Transverse colon (tissue), 4 donors: ENCODE results near the gene SLC38A1. TPM values are rescaled to one million over a fixed set of nuclear protein-coding genes. Genes with fewer than 3 reads are reported as not detected.
A peak's percentile ranks its signal among the peaks of the same experiment; 100 is the strongest.

Source experiments
- DNase-seq: peaks from one replicate; pipeline ENCODE4 v3.0.0-alpha.2; 2019
- H3K27ac ChIP-seq, 4 donors: fragments of 200-600 bp; sonication (generic); 2 replicates each; pipeline ENCODE4 v1.5.1; 2016 to 2018; ENCODE audit warnings: inconsistent platforms in 4 of 4
- H3K27me3 ChIP-seq: fragments of 200-600 bp; sonication (generic); 2 replicates; pipeline ENCODE4 v1.5.1; 2017; ENCODE audit warnings: inconsistent platforms
- H3K36me3 ChIP-seq, 4 donors: fragments of 200-600 bp; sonication (generic); 2 replicates each; pipeline ENCODE4 v1.5.1; 2017 to 2019; ENCODE audit warnings: inconsistent platforms in 4 of 4
- H3K4me1 ChIP-seq, 4 donors: fragments of 200-600 bp; sonication (generic); 2 replicates each; pipeline ENCODE4 v1.5.1; 2017 to 2020; ENCODE audit warnings: inconsistent platforms in 4 of 4
- H3K4me3 ChIP-seq, 4 donors: fragments of 200-600 bp; sonication (generic); 1 replicate in 1 of 4; 2 replicates in 3 of 4; pipeline versions ENCODE4 v1.5.1 to v1.6.1; 2017 to 2019; ENCODE audit warnings: inconsistent platforms in 4 of 4
- H3K9me3 ChIP-seq, 2 donors: fragments of 200-600 bp; sonication (generic); 2 replicates each; pipeline ENCODE4 v1.5.1; 2017 to 2019; ENCODE audit warnings: inconsistent platforms in 2 of 2
- CTCF ChIP-seq, 5 experiments: fragments of 200-600 bp in 3 of 5; fragments of 450-650 bp in 2 of 5; sonication (generic) in 3 of 5; IDR thresholded peaks; 1 replicate in 2 of 5; 2 replicates in 3 of 5; pipeline ENCODE4 v1.5.1; 2016 to 2017; ENCODE audit warnings: antibody characterized with exemption in 5 of 5, inconsistent platforms in 3 of 5, mild to moderate bottlenecking in 2 of 5, moderate library complexity in 1 of 5
- EP300 ChIP-seq: sonication (generic); formaldehyde crosslinking; IDR thresholded peaks from one replicate; pipeline ENCODE4 v1.6.1; 2017; ENCODE audit warnings: antibody characterized with exemption, low read depth
- POLR2A ChIP-seq: fragments of 450-650 bp; IDR thresholded peaks from one replicate; pipeline ENCODE4 v1.6.1; 2016; ENCODE audit warnings: antibody characterized with exemption, mild to moderate bottlenecking, moderate library complexity
- POLR2AphosphoS5 ChIP-seq, 3 donors: sonication (generic); formaldehyde crosslinking; IDR thresholded peaks; one replicate each; pipeline ENCODE4 v1.6.1; 2016; ENCODE audit warnings: antibody characterized with exemption in 3 of 3
- WGBS, 2 donors: methylation state at CpG; one replicate each; pipeline ENCODE4 v1.1.5; 2018; ENCODE audit warnings: low coverage in 1 of 2; 5-methylcytosine and 5-hydroxymethylcytosine counted together
- in situ Hi-C, 4 donors: fragments of 200-750 bp; cut with MboI; loops; one replicate each; pipeline versions ENCODE4 v1.15.0 to v1.15.1; 2017; ENCODE audit warnings: low sequenced_read_pairs in 3 of 4, low pct_ligation_motif_present in 1 of 4, low pct_unique_long_range_greater_than_20kb in 1 of 4
- intact Hi-C: fragments of 100-400 bp; cut with DNase I; formaldehyde crosslinking; loops from one replicate; pipeline ENCODE4 v1.15.1; 2023; ENCODE audit warnings: low total_unique reads
- total RNA-seq, 4 donors: library from RNA; depleted of rRNA; stranded (reverse); fragments of >200 nt; gene quantifications; one replicate each; pipeline ENCODE4 v1.1.0, GENCODE V29; 2016

The SLC38A1 gene
- total RNA-seq, 4 donors from 2014 or later = 36.8 to 139 (median 117) TPM

- Histone ChIP-seq H3K4me1 (peaks cover 14 to 84% (median 45%) of the 10 kb centered on the region in 4 donors), H3K27ac (peak overlapping the region; percentile 66 to 82 (median 73)), H3K4me3 (no peak overlapping the region), H3K9me3 (no peaks in the 10 kb centered on the region), H3K36me3 (no peaks in the 10 kb centered on the region), H3K27me3 (no peaks in the 10 kb centered on the region)
- in situ Hi-C loops = loop anchor here in 1 of 4 donors (10.0 kb wide), 1 partner anchor 45 kb away; the partner anchor contains the start of gene SLC38A1
- TF ChIP-seq EP300 (no peak), POLR2AphosphoS5 (IDR thresholded peaks at IDR 0.05) (no peak), CTCF (IDR thresholded peaks at IDR 0.05) (no peak), POLR2A (no peak)
- 46 to 69% methylated on average over 2 of the region's 2 CpGs for WGBS, 2 donors
- DNase-seq = no peak
- intact Hi-C loops = no loop called here
These were observed 49.5 kb downstream of the SLC38A1 start for GRCh38 chr12:46219132-46219876.

- WGBS, 2 donors = 66 to 72% methylated on average over 8 to 10 of the region's 10 CpGs
- no peaks in the 10 kb centered on the region for H3K9me3 ChIP-seq
- H3K4me3 ChIP-seq = no peak overlapping the region
- no peaks in the 10 kb centered on the region for H3K36me3 ChIP-seq
- peak overlapping the region; percentile 66 to 82 (median 73) for H3K27ac ChIP-seq
- DNase-seq = peak; percentile 37
- H3K4me1 ChIP-seq = peaks cover 14 to 79% (median 45%) of the 10 kb centered on the region in 4 donors
- in situ Hi-C loops = loop anchor here in 1 of 4 donors (10.0 kb wide), 1 partner anchor 46 kb away; the partner anchor contains the start of gene SLC38A1
- no peaks in the 10 kb centered on the region for H3K27me3 ChIP-seq
- TF ChIP-seq CTCF (IDR thresholded peaks at IDR 0.05) = no peak
- no peak for TF ChIP-seq POLR2AphosphoS5 (IDR thresholded peaks at IDR 0.05)
- TF ChIP-seq EP300 = no peak
- no peak for TF ChIP-seq POLR2A
- intact Hi-C loops = no loop called here
These were observed 50.3 kb downstream of the SLC38A1 start for GRCh38 chr12:46218322-46219095.

GRCh38 chr12:46217541-46218321 is 51.1 kb downstream of the SLC38A1 start:
- H3K27ac ChIP-seq = peak overlapping the region; percentile 66 to 82 (median 73)
- no peaks in the 10 kb centered on the region for H3K9me3 ChIP-seq
- no peak overlapping the region for H3K4me3 ChIP-seq
- peaks cover 14 to 79% (median 44%) of the 10 kb centered on the region in 4 donors for H3K4me1 ChIP-seq
- TF ChIP-seq POLR2AphosphoS5 (IDR thresholded peaks at IDR 0.05) (no peak), CTCF (IDR thresholded peaks at IDR 0.05) (no peak), POLR2A (no peak), EP300 (no peak)
- no peaks in the 10 kb centered on the region for H3K27me3 ChIP-seq
- H3K36me3 ChIP-seq = no peaks in the 10 kb centered on the region
- peak; percentile 57 for DNase-seq
- 62 to 71% methylated on average over 6 of the region's 6 CpGs for WGBS, 2 donors
- in situ Hi-C loops = loop anchor here in 1 of 4 donors (10.0 kb wide), 1 partner anchor 47 kb away; the partner anchor contains the start of gene SLC38A1
- intact Hi-C loops = no loop called here
